HEK293 (cell line): ENCODE measurements around the gene SLC35F3.

ENCODE experiments used
- CTCF ChIA-PET: fragments of 350-600 bp; formaldehyde crosslinking; extraction: SDS; loops from one replicate; lab custom pipeline; 2021; ENCODE audit warnings: antibody characterized with exemption; lab: Yijun Ruan, JAX
- POLR2A ChIA-PET: fragments of 300-600 bp; formaldehyde crosslinking; extraction: SDS; loops from one replicate; lab custom pipeline; 2020; ENCODE audit warnings: antibody characterized with exemption, inconsistent platforms; lab: Yijun Ruan, JAX
- H3K27ac ChIP-seq: fragments of 200-500 bp; sonication (Bioruptor generic); 2 replicates; pipeline ENCODE4 v1.5.1; 2014; ENCODE audit warnings: low read depth, low read length, control low read depth, inconsistent platforms; ENCODE audit errors: extremely low read depth
- H3K36me3 ChIP-seq, 2 experiments: fragments of 200-500 bp in 1 of 2; sonication (Bioruptor generic) in 1 of 2; 1 replicate in 1 of 2; 2 replicates in 1 of 2; pipeline ENCODE4 v1.5.1; 2014 to 2017; ENCODE audit warnings: inconsistent platforms in 2 of 2, low read length in 2 of 2; ENCODE audit not compliant: control insufficient read depth in 2 of 2, insufficient read depth in 1 of 2
- H3K4me1 ChIP-seq: fragments of 200-500 bp; sonication (Bioruptor generic); 2 replicates; pipeline ENCODE4 v1.5.1; 2014; ENCODE audit warnings: mild to moderate bottlenecking, low read length, inconsistent platforms; ENCODE audit not compliant: control insufficient read depth, insufficient read depth
- H3K4me3 ChIP-seq: 2 replicates; pipeline ENCODE4 v1.5.1; 2011; ENCODE audit warnings: low read depth, mild to moderate bottlenecking, control low read depth, low read length, moderate library complexity
- H3K9me3 ChIP-seq: fragments of 200-500 bp; sonication (Bioruptor generic); 2 replicates; pipeline ENCODE4 v1.5.1; 2014; ENCODE audit warnings: low read depth, low read length, inconsistent platforms; ENCODE audit not compliant: control insufficient read depth, insufficient read depth
- GLI4 ChIP-seq: fragments of 450-650 bp; formaldehyde crosslinking; IDR thresholded peaks from 2 replicates; pipeline ENCODE4 v1.5.1; 2016; ENCODE audit warnings: missing biosample characterization, missing genetic modification characterization
- HIC1 ChIP-seq: fragments of 450-650 bp; formaldehyde crosslinking; IDR thresholded peaks from 2 replicates; pipeline ENCODE4 v1.5.1; 2016; ENCODE audit warnings: missing biosample characterization, missing genetic modification characterization
- MYNN ChIP-seq: fragments of 450-650 bp; formaldehyde crosslinking; IDR thresholded peaks from 2 replicates; pipeline ENCODE4 v1.5.1; 2016; ENCODE audit warnings: missing biosample characterization, missing genetic modification characterization, borderline replicate concordance
- SCRT2 ChIP-seq: fragments of 450-650 bp; formaldehyde crosslinking; IDR thresholded peaks from 2 replicates; pipeline ENCODE4 v1.5.1; 2016; ENCODE audit warnings: missing biosample characterization, missing genetic modification characterization
- TRIM28 ChIP-seq: IDR thresholded peaks from 2 replicates; pipeline ENCODE4 v1.6.1; 2011; ENCODE audit warnings: low read length, control low read depth, borderline replicate concordance
- ZBTB10 ChIP-seq: fragments of 450-650 bp; formaldehyde crosslinking; IDR thresholded peaks from 2 replicates; pipeline ENCODE4 v1.5.1; 2016; ENCODE audit warnings: missing biosample characterization, missing genetic modification characterization
- ZBTB8A ChIP-seq: fragments of 450-650 bp; formaldehyde crosslinking; IDR thresholded peaks from 2 replicates; pipeline ENCODE4 v1.5.1; 2016; ENCODE audit warnings: missing biosample characterization, missing genetic modification characterization
- ZFHX2 ChIP-seq: fragments of 450-650 bp; formaldehyde crosslinking; conservative IDR thresholded peaks from 2 replicates; pipeline ENCODE4 v1.5.1; 2016; ENCODE audit warnings: missing biosample characterization, missing genetic modification characterization
- ZNF140 ChIP-seq: fragments of 450-650 bp; formaldehyde crosslinking; IDR thresholded peaks from 2 replicates; pipeline ENCODE4 v1.5.1; 2016; ENCODE audit warnings: missing biosample characterization, missing genetic modification characterization
- ZNF2 ChIP-seq: fragments of 450-650 bp; formaldehyde crosslinking; IDR thresholded peaks from 2 replicates; pipeline ENCODE4 v1.5.1; 2016; ENCODE audit warnings: missing biosample characterization, missing genetic modification characterization
- ZNF302 ChIP-seq: fragments of 450-650 bp; formaldehyde crosslinking; IDR thresholded peaks from 2 replicates; pipeline ENCODE4 v1.5.1; 2016; ENCODE audit warnings: missing biosample characterization, missing genetic modification characterization, low read depth
- ZNF311 ChIP-seq: fragments of 450-650 bp; formaldehyde crosslinking; IDR thresholded peaks from 2 replicates; pipeline ENCODE4 v1.5.1; 2017; ENCODE audit warnings: missing biosample characterization, missing genetic modification characterization, borderline replicate concordance
- ZNF335 ChIP-seq: fragments of 450-650 bp; formaldehyde crosslinking; conservative IDR thresholded peaks from 2 replicates; pipeline ENCODE4 v1.5.1; 2016; ENCODE audit warnings: missing biosample characterization, missing genetic modification characterization
- ZNF366 ChIP-seq: fragments of 450-650 bp; formaldehyde crosslinking; conservative IDR thresholded peaks from 2 replicates; pipeline ENCODE4 v1.5.1; 2016; ENCODE audit warnings: missing biosample characterization, missing genetic modification characterization
- ZNF501 ChIP-seq: fragments of 450-650 bp; formaldehyde crosslinking; IDR thresholded peaks from 2 replicates; pipeline ENCODE4 v1.5.1; 2016; ENCODE audit warnings: missing biosample characterization, missing genetic modification characterization
- ZNF518A ChIP-seq: fragments of 450-650 bp; formaldehyde crosslinking; conservative IDR thresholded peaks from 2 replicates; pipeline ENCODE4 v1.5.1; 2016; ENCODE audit warnings: low read depth, missing biosample characterization, missing genetic modification characterization
- ZNF610 ChIP-seq: fragments of 450-650 bp; formaldehyde crosslinking; IDR thresholded peaks from 2 replicates; pipeline ENCODE4 v1.5.1; 2016; ENCODE audit warnings: missing biosample characterization, missing genetic modification characterization, borderline replicate concordance
- ZNF624 ChIP-seq: fragments of 450-650 bp; formaldehyde crosslinking; IDR thresholded peaks from 2 replicates; pipeline ENCODE4 v1.5.1; 2017; ENCODE audit warnings: missing biosample characterization, missing genetic modification characterization
- ZNF629 ChIP-seq: fragments of 450-650 bp; formaldehyde crosslinking; IDR thresholded peaks from 2 replicates; pipeline ENCODE4 v1.5.1; 2017; ENCODE audit warnings: missing biosample characterization, missing genetic modification characterization
- ZXDB ChIP-seq: fragments of 450-650 bp; formaldehyde crosslinking; IDR thresholded peaks from 2 replicates; pipeline ENCODE4 v1.5.1; 2016; ENCODE audit warnings: missing biosample characterization, missing genetic modification characterization

Gene SLC35F3

GRCh38 chr1:234199476-234200127 is 295.1 kb downstream of the SLC35F3 start:
- Histone ChIP-seq H3K27ac (no peak overlapping the region), H3K36me3 (no peaks in the 10 kb centered on the region), H3K4me3 (no peak overlapping the region), H3K4me1 (no peaks in the 10 kb centered on the region), H3K9me3 (no peaks in the 10 kb centered on the region)
- POLR2A ChIA-PET, result no interaction called here
- CTCF ChIA-PET, result interaction anchor here (1.2 to 1.3 kb wide), 2 partner anchors 13 to 110 kb away, joined by 4 to 5 read pairs; no protein-coding TSS in a partner anchor
- peak; percentile 76 for TF ChIP-seq SCRT2 (tag by site-specific recombination)
- no peak for TF ChIP-seq ZBTB10 (tag by site-specific recombination)

GRCh38 chr1:234200566-234200965 is 296.1 kb downstream of the SLC35F3 start:
- H3K4me3 ChIP-seq, result no peak overlapping the region
- POLR2A ChIA-PET, result no interaction called here
- CTCF ChIA-PET, result interaction anchor here (0.6 to 4.3 kb wide), 3 partner anchors 12 to 964 kb away, joined by 4 to 33 read pairs (median 5); no protein-coding TSS in a partner anchor
- no peaks in the 10 kb centered on the region for H3K9me3 ChIP-seq
- H3K4me1 ChIP-seq, result no peaks in the 10 kb centered on the region
- TF ChIP-seq ZBTB8A (tag by site-specific recombination) (no peak), ZNF335 (tag by site-specific recombination) (no peak), ZFHX2 (tag by site-specific recombination) (no peak), ZNF518A (no peak), ZNF302 (tag by site-specific recombination) (no peak), ZNF140 (no peak), ZNF501 (tag by site-specific recombination) (no peak), HIC1 (tag by site-specific recombination) (no peak), ZXDB (tag by site-specific recombination) (no peak), ZNF610 (tag by site-specific recombination) (no peak), ZNF629 (tag by site-specific recombination) (no peak), ZNF366 (tag by site-specific recombination) (no peak), ZNF311 (tag by site-specific recombination) (no peak), GLI4 (tag by site-specific recombination) (no peak), ZNF624 (tag by site-specific recombination) (no peak), ZNF2 (no peak), TRIM28 (no peak), MYNN (tag by site-specific recombination) (no peak)
- H3K36me3 ChIP-seq, result no peaks in the 10 kb centered on the region
- H3K27ac ChIP-seq, result no peak overlapping the region
